ENCODE measurements around the gene SMYD3. TPM values are rescaled to one million over a fixed set of nuclear protein-coding genes. Genes with fewer than 3 reads are reported as not detected.

Gene SMYD3
- total and polyA plus RNA-seq, 2 of the 13 experiments (the other 11 are each of a cell fraction or from before 2014, with no cell fraction given) = 27.7 to 35.8 TPM

GRCh38 chr1:246295968-246296367, 211.1 kb downstream of the SMYD3 start:
- no peak overlapping the region for H2AFZ ChIP-seq (ENCODE audit: low read length)
- no TSS peak for BruUV-seq (replicated peaks)
- TF ChIP-seq ZNF296 (CRISPR knock-in tag; conservative IDR thresholded peaks at IDR 0.05) (no peak), ZNF280D (CRISPR knock-in tag; IDR thresholded peaks at IDR 0.05) (no peak), ZBTB4 (CRISPR knock-in tag; IDR thresholded peaks at IDR 0.05; ENCODE audit: borderline replicate concordance) (no peak), SMYD3 (CRISPR knock-in tag; IDR thresholded peaks at IDR 0.05) (no peak), NFAT5 (CRISPR knock-in tag; IDR thresholded peaks at IDR 0.05) (no peak), JUND (CRISPR knock-in tag; IDR thresholded peaks at IDR 0.05) (no peak)
- H3K4me3 ChIP-seq (replicated peaks in 1 of 3; ENCODE audit: insufficient read depth in 1 of 3, low read depth in 2 of 3, low read length in 3 of 3) = no peak overlapping the region
- FAIRE-seq = no peak
- POLR2A ChIA-PET = no interaction called here
- H3K9me3 ChIP-seq (ENCODE audit: low read length) = no peaks in the 10 kb centered on the region
- no peaks in the 10 kb centered on the region for H3K79me2 ChIP-seq (ENCODE audit: insufficient read depth, low read length)
- H4K20me1 ChIP-seq (ENCODE audit: insufficient read depth, low read length) = no peaks in the 10 kb centered on the region
- H3K9ac ChIP-seq (ENCODE audit: insufficient read depth, low read depth, low read length) = no peak overlapping the region
- no peak for DNase-seq (ENCODE audit: low spot score)
- H3K27me3 ChIP-seq (ENCODE audit: control insufficient read depth in 1 of 2, insufficient read depth in 2 of 2, low read length in 2 of 2) = no peaks in the 10 kb centered on the region
- ATAC-seq = no peak
- CTCF ChIA-PET (ENCODE audit: low intra/inter-chr PET ratio, low total read pairs) = no interaction called here
- 96% methylated on average over 5 of the region's 5 CpGs for WGBS (ENCODE audit: low lambda C conversion rate)
- no peaks in the 10 kb centered on the region for H3K4me1 ChIP-seq (ENCODE audit: insufficient read depth, low read length)
- no peak overlapping the region for H3K27ac ChIP-seq (ENCODE audit: extremely low read length, insufficient read depth, low read length)
- H3K4me2 ChIP-seq (ENCODE audit: low read depth, low read length) = no peak overlapping the region
- H3K36me3 ChIP-seq (replicated peaks in 1 of 2; ENCODE audit: control insufficient read depth in 1 of 2, insufficient read depth in 2 of 2, low read length in 2 of 2) = no peaks in the 10 kb centered on the region
- in situ Hi-C loops (cut with HindIII; ENCODE audit: extremely low pct_ligation_motif_present, low pct_unique_long_range_greater_than_20kb) (no loop called here), intact Hi-C loops (cut with micrococcal nuclease; ENCODE audit: unreplicated experiment) (no loop called here)
